ENCODE results near the gene KRTAP9-9. TPM values are rescaled to one million over a fixed set of nuclear protein-coding genes. Genes with fewer than 3 reads are reported as not detected.

Gene KRTAP9-9
- total and polyA plus RNA-seq, 12 donors: not detected

DNA sequence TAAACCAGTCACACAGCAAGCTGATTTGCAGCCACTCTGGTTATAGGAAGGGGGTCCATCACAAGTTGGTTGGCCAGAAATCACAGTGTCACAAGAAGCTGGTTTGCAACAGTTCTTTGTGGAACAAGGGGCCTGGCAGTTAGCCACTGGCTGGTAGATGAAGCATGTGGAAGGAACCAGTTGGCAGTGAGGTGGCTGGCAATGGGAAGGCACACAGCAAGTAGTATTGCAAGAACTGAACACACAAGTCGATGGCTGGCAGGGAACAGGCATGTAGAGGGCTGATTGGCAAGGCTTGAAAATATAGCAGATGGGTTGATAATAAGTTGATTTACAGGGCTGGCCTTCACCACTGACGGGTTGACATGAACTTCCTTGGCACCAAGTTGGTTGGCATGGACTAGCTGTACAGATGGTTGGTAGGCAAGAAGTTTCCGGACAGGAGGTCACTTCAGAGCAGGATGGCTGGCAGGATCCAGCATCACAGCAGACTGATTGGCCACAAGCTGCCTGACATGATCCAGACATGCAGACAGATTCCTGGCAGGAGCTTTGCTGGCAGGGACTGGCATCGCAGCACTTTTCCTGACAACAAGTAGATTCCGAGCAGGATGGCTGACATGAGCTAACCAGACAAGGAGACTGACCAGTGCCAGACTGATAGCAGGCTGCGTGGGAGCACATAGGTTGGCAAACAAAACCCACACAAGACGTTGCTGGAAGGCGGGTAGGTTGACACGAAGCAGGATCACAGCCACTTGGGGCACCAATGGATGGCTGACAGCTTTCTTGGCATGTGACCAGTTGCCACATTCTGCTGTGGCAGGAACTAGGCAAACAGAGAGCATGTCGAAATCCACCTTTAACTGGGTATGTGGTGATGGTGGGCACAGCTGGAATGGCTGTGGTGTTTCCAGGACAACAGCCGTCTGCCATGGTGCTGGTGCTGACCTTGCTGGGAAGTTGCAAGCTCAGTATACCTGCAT, 47.0 kb downstream of the KRTAP9-9 start, which contains the start of gene KRTAP29-1:
TSS of gene KRTAP29-1 (minus strand) at position 936 of the 986 bp plus-strand sequence. CDS start at position 936, 0 bp downstream.
- intact Hi-C loops (cut with DNase I): loop anchor here in 1 of 10 donors (1.0 to 10.0 kb wide), 2 partner anchors 162 to 193 kb away; no protein-coding TSS in a partner anchor
- peak; percentile 87 to 98 (median 95) for ATAC-seq
- TF ChIP-seq, protein P1, sequence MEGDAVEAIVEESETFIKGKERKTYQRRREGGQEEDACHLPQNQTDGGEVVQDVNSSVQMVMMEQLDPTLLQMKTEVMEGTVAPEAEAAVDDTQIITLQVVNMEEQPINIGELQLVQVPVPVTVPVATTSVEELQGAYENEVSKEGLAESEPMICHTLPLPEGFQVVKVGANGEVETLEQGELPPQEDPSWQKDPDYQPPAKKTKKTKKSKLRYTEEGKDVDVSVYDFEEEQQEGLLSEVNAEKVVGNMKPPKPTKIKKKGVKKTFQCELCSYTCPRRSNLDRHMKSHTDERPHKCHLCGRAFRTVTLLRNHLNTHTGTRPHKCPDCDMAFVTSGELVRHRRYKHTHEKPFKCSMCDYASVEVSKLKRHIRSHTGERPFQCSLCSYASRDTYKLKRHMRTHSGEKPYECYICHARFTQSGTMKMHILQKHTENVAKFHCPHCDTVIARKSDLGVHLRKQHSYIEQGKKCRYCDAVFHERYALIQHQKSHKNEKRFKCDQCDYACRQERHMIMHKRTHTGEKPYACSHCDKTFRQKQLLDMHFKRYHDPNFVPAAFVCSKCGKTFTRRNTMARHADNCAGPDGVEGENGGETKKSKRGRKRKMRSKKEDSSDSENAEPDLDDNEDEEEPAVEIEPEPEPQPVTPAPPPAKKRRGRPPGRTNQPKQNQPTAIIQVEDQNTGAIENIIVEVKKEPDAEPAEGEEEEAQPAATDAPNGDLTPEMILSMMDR (IDR thresholded peaks at IDR 0.05): no peak
- Histone ChIP-seq H3K36me3 (no peaks in the 10 kb centered on the region), H3K4me1 (peaks cover 0 to 10% (median 4%) of the 10 kb centered on the region in 9 donors), H3K9me3 (peaks cover 0 to 20% (median 0%) of the 10 kb centered on the region in 11 donors), H3K27ac (peak within 1 kb of the TSS in 3 of 10 donors; percentile 5 to 39 (median 26)), H3K4me3 (no peak within 1 kb of the TSS), H3K27me3 (peaks cover 0 to 13% (median 0%) of the 10 kb centered on the region in 7 donors)
- peak; percentile 51 to 78 for DNase-seq
- 36 to 41% methylated on average over 11 of the region's 11 CpGs for WGBS, 2 donors

DNA sequence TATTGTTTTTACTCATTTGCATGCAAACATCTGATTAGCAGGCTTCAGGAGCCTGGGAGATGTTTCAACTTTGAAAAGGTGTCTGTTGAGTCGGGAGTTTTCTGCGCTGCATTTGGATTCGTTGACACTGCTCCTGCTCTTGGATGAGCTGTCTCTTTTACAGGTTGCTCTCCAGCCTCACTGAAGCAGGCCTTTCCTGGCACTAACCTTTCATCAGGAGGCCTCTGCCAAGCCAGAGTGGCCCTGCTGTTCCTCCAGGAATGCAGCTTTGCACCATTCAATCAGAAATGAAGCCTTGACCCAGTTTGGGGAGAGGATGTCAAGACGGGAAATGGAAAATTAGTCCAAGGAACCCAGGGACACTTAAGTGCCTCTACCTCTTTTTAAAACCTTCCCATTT, 47.8 kb downstream of the KRTAP9-9 start:
- Histone ChIP-seq H3K36me3 (no peaks in the 10 kb centered on the region), H3K27ac (peak overlapping the region in 3 of 10 donors; percentile 5 to 39 (median 26)), H3K4me3 (no peak overlapping the region), H3K9me3 (peaks cover 0 to 20% (median 0%) of the 10 kb centered on the region in 11 donors), H3K27me3 (peaks cover 0 to 13% (median 4%) of the 10 kb centered on the region in 7 donors), H3K4me1 (peaks cover 0 to 10% (median 6%) of the 10 kb centered on the region in 9 donors)
- 76 to 81% methylated on average over 4 of the region's 4 CpGs for WGBS, 2 donors
- TF ChIP-seq, protein P1 (IDR thresholded peaks at IDR 0.05): no peak
- ATAC-seq (no peak), DNase-seq (no peak)
- intact Hi-C loops (cut with DNase I): loop anchor here in 1 of 10 donors (1.0 to 10.0 kb wide), 2 partner anchors 161 to 192 kb away; no protein-coding TSS in a partner anchor

DNA sequence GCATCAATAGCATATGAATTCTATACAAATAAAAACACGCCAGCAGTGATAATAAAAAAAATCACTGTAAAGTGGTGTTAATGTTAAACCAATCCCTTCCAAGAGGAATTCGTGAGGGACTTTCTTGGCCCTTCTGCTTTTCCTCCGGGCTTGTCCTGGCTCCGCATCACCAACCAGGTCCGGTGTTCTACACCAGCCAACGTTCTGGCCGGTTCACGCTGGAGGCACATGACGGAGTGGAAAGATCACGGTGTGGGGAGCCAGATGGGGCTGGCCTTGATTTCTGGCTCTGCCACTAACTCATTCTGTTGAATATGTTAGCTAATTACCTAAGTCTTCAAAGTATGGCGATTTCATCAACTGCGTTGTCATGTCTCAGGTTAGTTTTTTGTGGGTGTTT, 48.9 kb downstream of the KRTAP9-9 start:
- DNase-seq (no peak), ATAC-seq (no peak)
- no peak overlapping the region for H3K27ac ChIP-seq
- TF ChIP-seq, protein P1 (IDR thresholded peaks at IDR 0.05): no peak
- peaks cover 0 to 18% (median 6%) of the 10 kb centered on the region in 9 donors for H3K4me1 ChIP-seq
- peaks cover 0 to 20% (median 0%) of the 10 kb centered on the region in 11 donors for H3K9me3 ChIP-seq
- no peak overlapping the region for H3K4me3 ChIP-seq
- intact Hi-C loops (cut with DNase I): loop anchor here in 1 of 10 donors (10.0 kb wide), 1 partner anchor 191 kb away; no protein-coding TSS in a partner anchor
- no peaks in the 10 kb centered on the region for H3K36me3 ChIP-seq
- 81 to 83% methylated on average over 12 of the region's 12 CpGs for WGBS, 2 donors
- H3K27me3 ChIP-seq: peaks cover 0 to 12% (median under 1%) of the 10 kb centered on the region in 7 donors

Other genes with a start within 250 kb of the KRTAP9-9 start
Only the 30 nearest of the 40 such genes appear.
- gene KRTAP2-3, start 195.3 kb upstream of the KRTAP9-9 start, total RNA-seq: not detected
- not detected for gene KRTAP2-3, start 195.3 kb upstream of the KRTAP9-9 start, polyA plus RNA-seq
- not detected for gene KRTAP2-4, start 189.5 kb upstream of the KRTAP9-9 start, total RNA-seq
- gene KRTAP2-4, start 189.5 kb upstream of the KRTAP9-9 start, polyA plus RNA-seq: not detected
- gene KRTAP4-7, start 171.2 kb upstream of the KRTAP9-9 start, total RNA-seq: not detected
- gene KRTAP4-7, start 171.2 kb upstream of the KRTAP9-9 start, polyA plus RNA-seq: not detected
- gene KRTAP4-8, start 157.2 kb upstream of the KRTAP9-9 start, total RNA-seq: not detected
- not detected for gene KRTAP4-8, start 157.2 kb upstream of the KRTAP9-9 start, polyA plus RNA-seq
- gene KRTAP4-16, start 153.2 kb upstream of the KRTAP9-9 start, total RNA-seq: not detected
- gene KRTAP4-16, start 153.2 kb upstream of the KRTAP9-9 start, polyA plus RNA-seq: not detected
- gene KRTAP4-9, start 150.0 kb upstream of the KRTAP9-9 start, total RNA-seq: not detected
- not detected for gene KRTAP4-9, start 150.0 kb upstream of the KRTAP9-9 start, polyA plus RNA-seq
- not detected for gene KRTAP4-11, start 137.0 kb upstream of the KRTAP9-9 start, total RNA-seq
- not detected for gene KRTAP4-11, start 137.0 kb upstream of the KRTAP9-9 start, polyA plus RNA-seq
- not detected for gene KRTAP4-12, start 131.2 kb upstream of the KRTAP9-9 start, total RNA-seq
- not detected for gene KRTAP4-12, start 131.2 kb upstream of the KRTAP9-9 start, polyA plus RNA-seq
- not detected for gene KRTAP4-6, start 114.8 kb upstream of the KRTAP9-9 start, total RNA-seq
- not detected for gene KRTAP4-6, start 114.8 kb upstream of the KRTAP9-9 start, polyA plus RNA-seq
- gene KRTAP4-5, start 105.6 kb upstream of the KRTAP9-9 start, total RNA-seq: not detected
- gene KRTAP4-5, start 105.6 kb upstream of the KRTAP9-9 start, polyA plus RNA-seq: not detected
- gene KRTAP4-4, start 94.6 kb upstream of the KRTAP9-9 start, total RNA-seq: not detected
- not detected for gene KRTAP4-4, start 94.6 kb upstream of the KRTAP9-9 start, polyA plus RNA-seq
- not detected for gene KRTAP4-3, start 87.2 kb upstream of the KRTAP9-9 start, total RNA-seq
- gene KRTAP4-3, start 87.2 kb upstream of the KRTAP9-9 start, polyA plus RNA-seq: not detected
- not detected for gene KRTAP4-2, start 77.2 kb upstream of the KRTAP9-9 start, total RNA-seq
- gene KRTAP4-2, start 77.2 kb upstream of the KRTAP9-9 start, polyA plus RNA-seq: not detected
- not detected for gene KRTAP4-1, start 70.5 kb upstream of the KRTAP9-9 start, total RNA-seq
- not detected for gene KRTAP4-1, start 70.5 kb upstream of the KRTAP9-9 start, polyA plus RNA-seq
- not detected for gene KRTAP9-1, start 65.5 kb upstream of the KRTAP9-9 start, total RNA-seq
- gene KRTAP9-1, start 65.5 kb upstream of the KRTAP9-9 start, polyA plus RNA-seq: not detected
- not detected for gene KRTAP9-2, start 28.7 kb upstream of the KRTAP9-9 start, total RNA-seq
- not detected for gene KRTAP9-2, start 28.7 kb upstream of the KRTAP9-9 start, polyA plus RNA-seq
- gene KRTAP9-3, start 22.9 kb upstream of the KRTAP9-9 start, total RNA-seq: not detected
- gene KRTAP9-3, start 22.9 kb upstream of the KRTAP9-9 start, polyA plus RNA-seq: not detected
- gene KRTAP9-8, start 17.4 kb upstream of the KRTAP9-9 start, total RNA-seq: not detected
- gene KRTAP9-8, start 17.4 kb upstream of the KRTAP9-9 start, polyA plus RNA-seq: not detected
- not detected for gene KRTAP9-4, start 5.7 kb upstream of the KRTAP9-9 start, total RNA-seq
- gene KRTAP9-4, start 5.7 kb upstream of the KRTAP9-9 start, polyA plus RNA-seq: not detected
- gene KRTAP9-6, start 10.0 kb downstream of the KRTAP9-9 start, total RNA-seq: not detected
- gene KRTAP9-6, start 10.0 kb downstream of the KRTAP9-9 start, polyA plus RNA-seq: not detected
- gene KRTAP9-7, start 20.3 kb downstream of the KRTAP9-9 start, total RNA-seq: not detected
- gene KRTAP9-7, start 20.3 kb downstream of the KRTAP9-9 start, polyA plus RNA-seq: not detected
- gene KRTAP29-1, start 47.5 kb downstream of the KRTAP9-9 start, total RNA-seq: not detected
- not detected for gene KRTAP29-1, start 47.5 kb downstream of the KRTAP9-9 start, polyA plus RNA-seq
- not detected for gene KRTAP16-1, start 53.9 kb downstream of the KRTAP9-9 start, total RNA-seq
- not detected for gene KRTAP16-1, start 53.9 kb downstream of the KRTAP9-9 start, polyA plus RNA-seq
- not detected for gene KRTAP17-1, start 60.3 kb downstream of the KRTAP9-9 start, total RNA-seq
- gene KRTAP17-1, start 60.3 kb downstream of the KRTAP9-9 start, polyA plus RNA-seq: not detected
- gene KRT33A, start 95.4 kb downstream of the KRTAP9-9 start, total RNA-seq: not detected
- gene KRT33A, start 95.4 kb downstream of the KRTAP9-9 start, polyA plus RNA-seq: not detected
- not detected for gene KRT33B, start 114.4 kb downstream of the KRTAP9-9 start, total RNA-seq
- gene KRT33B, start 114.4 kb downstream of the KRTAP9-9 start, polyA plus RNA-seq: not detected
- not detected for gene KRT34, start 126.9 kb downstream of the KRTAP9-9 start, total RNA-seq
- not detected for gene KRT34, start 126.9 kb downstream of the KRTAP9-9 start, polyA plus RNA-seq
- gene KRT31, start 142.2 kb downstream of the KRTAP9-9 start, total RNA-seq: not detected
- under 1 TPM in 1 of 2 donors, not detected in 1; 0.01 TPM for gene KRT31, start 142.2 kb downstream of the KRTAP9-9 start, polyA plus RNA-seq
- not detected for gene KRT37, start 169.2 kb downstream of the KRTAP9-9 start, total RNA-seq
- not detected for gene KRT37, start 169.2 kb downstream of the KRTAP9-9 start, polyA plus RNA-seq
- not detected for gene KRT38, start 185.6 kb downstream of the KRTAP9-9 start, total RNA-seq
- not detected for gene KRT38, start 185.6 kb downstream of the KRTAP9-9 start, polyA plus RNA-seq